Mesenchymal stem cell (in vitro differentiated cells and primary cell): ENCODE measurements around the gene CAMTA1.
A peak's percentile ranks its signal among the peaks of the same experiment; 100 is the strongest.

ENCODE experiments used
- DNase-seq: peaks from one replicate; pipeline ENCODE4 v3.0.0-alpha.2; 2013
- H2AFZ ChIP-seq: one replicate; pipeline ENCODE4 v1.6.1; 2013; ENCODE audit warnings: low read depth, mild to moderate bottlenecking, control low read depth, inconsistent platforms, low read length, moderate library complexity
- H2AK5ac ChIP-seq: 2 replicates; pipeline ENCODE4 v1.6.1; 2013; ENCODE audit warnings: low read length, moderate library complexity, mild to moderate bottlenecking, inconsistent platforms; ENCODE audit not compliant: severe bottlenecking
- H2BK120ac ChIP-seq: one replicate; pipeline ENCODE4 v1.6.1; 2013; ENCODE audit warnings: low read depth, mild to moderate bottlenecking, inconsistent platforms, low read length, moderate library complexity
- H2BK12ac ChIP-seq, 2 experiments: one replicate each; pipeline ENCODE4 v1.6.1; 2013; ENCODE audit warnings: inconsistent platforms in 2 of 2, low read length in 2 of 2, mild to moderate bottlenecking in 2 of 2, moderate library complexity in 2 of 2, control low read depth in 1 of 2
- H2BK15ac ChIP-seq: one replicate; pipeline ENCODE4 v1.6.1; 2013; ENCODE audit warnings: mild to moderate bottlenecking, low read depth, inconsistent platforms; ENCODE audit not compliant: poor library complexity, severe bottlenecking
- H2BK5ac ChIP-seq: 2 replicates; pipeline ENCODE4 v1.6.1; 2013; ENCODE audit warnings: low read depth, mild to moderate bottlenecking, low read length, control low read depth, inconsistent platforms; ENCODE audit not compliant: poor library complexity, severe bottlenecking
- H3K14ac ChIP-seq, 2 experiments: one replicate each; pipeline ENCODE4 v1.6.1; 2013; ENCODE audit warnings: inconsistent platforms in 2 of 2, low read length in 2 of 2, control low read depth in 1 of 2, mild to moderate bottlenecking in 1 of 2, moderate library complexity in 1 of 2
- H3K18ac ChIP-seq, 2 experiments: one replicate each; pipeline ENCODE4 v1.6.1; 2013; ENCODE audit warnings: inconsistent platforms in 2 of 2, low read length in 2 of 2, control low read depth in 1 of 2, low read depth in 1 of 2, mild to moderate bottlenecking in 1 of 2
- H3K23ac ChIP-seq, 2 experiments: one replicate each; pipeline ENCODE4 v1.6.1; 2013; ENCODE audit warnings: inconsistent platforms in 2 of 2, low read length in 2 of 2, mild to moderate bottlenecking in 2 of 2, moderate library complexity in 2 of 2, control low read depth in 1 of 2
- H3K27ac ChIP-seq: 2 replicates; pipeline ENCODE4 v1.5.1; 2013; ENCODE audit warnings: mild to moderate bottlenecking, moderate library complexity, low read length, control low read depth, inconsistent platforms; ENCODE audit not compliant: poor library complexity, severe bottlenecking
- H3K27me3 ChIP-seq, 2 experiments: 2 replicates each; pipeline versions ENCODE4 v1.6.1 to v1.7.0; 2013; ENCODE audit warnings: low read length in 2 of 2, mild to moderate bottlenecking in 2 of 2, moderate library complexity in 2 of 2, control low read depth in 1 of 2, inconsistent platforms in 1 of 2; ENCODE audit not compliant: control insufficient read depth in 1 of 2, insufficient read depth in 1 of 2
- H3K36me3 ChIP-seq, 2 experiments: 2 replicates each; pipeline versions ENCODE4 v1.6.1 to v1.7.0; 2013; ENCODE audit warnings: low read length in 2 of 2, control low read depth in 1 of 2, inconsistent platforms in 1 of 2, low read depth in 1 of 2, mild to moderate bottlenecking in 1 of 2; ENCODE audit not compliant: insufficient read depth in 2 of 2, control insufficient read depth in 1 of 2
- H3K4ac ChIP-seq, 2 experiments: one replicate each; pipeline ENCODE4 v1.6.1; 2013; ENCODE audit warnings: inconsistent platforms in 2 of 2, low read length in 2 of 2, mild to moderate bottlenecking in 2 of 2, moderate library complexity in 2 of 2, control low read depth in 1 of 2, low read depth in 1 of 2
- H3K4me1 ChIP-seq: 2 replicates; pipeline ENCODE4 v1.6.1; 2013; ENCODE audit warnings: low read depth, low read length, control low read depth; ENCODE audit not compliant: control insufficient read depth, insufficient read depth
- H3K4me2 ChIP-seq: 2 replicates; pipeline ENCODE4 v1.6.1; 2013; ENCODE audit warnings: low read length, mild to moderate bottlenecking, inconsistent platforms; ENCODE audit not compliant: poor library complexity, severe bottlenecking
- H3K4me3 ChIP-seq, 2 experiments: 2 replicates each; pipeline versions ENCODE4 v1.5.1 to v1.7.0; 2013; ENCODE audit warnings: low read length in 2 of 2, mild to moderate bottlenecking in 2 of 2, control low read depth in 1 of 2, low read depth in 1 of 2; ENCODE audit not compliant: insufficient read depth in 1 of 2
- H3K79me1 ChIP-seq: replicated peaks from 2 replicates; pipeline ENCODE4 v1.6.1; 2013; ENCODE audit warnings: mild to moderate bottlenecking, control low read depth, low read length, inconsistent platforms; ENCODE audit not compliant: poor library complexity, severe bottlenecking
- H3K9ac ChIP-seq: 2 replicates; pipeline ENCODE4 v1.7.0; 2013; ENCODE audit warnings: mild to moderate bottlenecking, low read length, moderate library complexity
- H3K9me3 ChIP-seq: 2 replicates; pipeline ENCODE4 v1.7.0; 2013; ENCODE audit warnings: mild to moderate bottlenecking, low read length; ENCODE audit not compliant: control insufficient read depth
- H4K8ac ChIP-seq: one replicate; pipeline ENCODE4 v1.6.1; 2013; ENCODE audit warnings: inconsistent platforms, mild to moderate bottlenecking, low read length, moderate library complexity
- H4K91ac ChIP-seq: one replicate; pipeline ENCODE4 v1.6.1; 2013; ENCODE audit warnings: mild to moderate bottlenecking, low read length, inconsistent platforms
- WGBS: methylation state at CpG from one replicate; pipeline ENCODE4 v1.1.7; 2013; ENCODE audit warnings: mixed read lengths; 5-methylcytosine and 5-hydroxymethylcytosine counted together

The CAMTA1 gene

GRCh38 chr1:7104339-7104738 lies 319.1 kb downstream of the CAMTA1 start:
- H3K9ac ChIP-seq = no peak overlapping the region
- no peak overlapping the region for H2AFZ ChIP-seq
- no peak overlapping the region for H3K4ac ChIP-seq
- peaks cover 6 to 37% of the 10 kb centered on the region in 2 experiments for H3K27me3 ChIP-seq
- H3K4me3 ChIP-seq = no peak overlapping the region
- H3K14ac ChIP-seq = no peak overlapping the region
- H3K36me3 ChIP-seq = no peaks in the 10 kb centered on the region
- no peak overlapping the region for H2BK120ac ChIP-seq
- no peak overlapping the region for H3K27ac ChIP-seq
- no peak overlapping the region for H2AK5ac ChIP-seq
- 82% methylated on average over 2 of the region's 2 CpGs for WGBS
- no peaks in the 10 kb centered on the region for H3K79me1 ChIP-seq
- no peak overlapping the region for H2BK15ac ChIP-seq
- H2BK5ac ChIP-seq = no peak overlapping the region
- no peak overlapping the region for H4K91ac ChIP-seq
- H3K23ac ChIP-seq = no peak overlapping the region
- DNase-seq = peak; percentile 0
- no peak overlapping the region for H4K8ac ChIP-seq
- no peaks in the 10 kb centered on the region for H3K9me3 ChIP-seq
- no peak overlapping the region for H2BK12ac ChIP-seq
- H3K4me1 ChIP-seq = no peaks in the 10 kb centered on the region
- no peak overlapping the region for H3K18ac ChIP-seq
- no peak overlapping the region for H3K4me2 ChIP-seq

- Histone ChIP-seq H3K9me3 (no peaks in the 10 kb centered on the region), H3K36me3 (no peaks in the 10 kb centered on the region), H2AFZ (no peak overlapping the region), H3K79me1 (no peaks in the 10 kb centered on the region), H3K27me3 (peaks cover 0 to 37% of the 10 kb centered on the region in 2 experiments), H2BK12ac (no peak overlapping the region), H4K8ac (no peak overlapping the region), H3K4me3 (no peak overlapping the region), H3K4me1 (no peaks in the 10 kb centered on the region), H2BK15ac (no peak overlapping the region), H3K23ac (no peak overlapping the region), H3K27ac (no peak overlapping the region), H3K14ac (no peak overlapping the region), H2BK120ac (no peak overlapping the region), H3K9ac (no peak overlapping the region), H2BK5ac (no peak overlapping the region), H2AK5ac (no peak overlapping the region), H4K91ac (no peak overlapping the region), H3K4ac (no peak overlapping the region), H3K4me2 (no peak overlapping the region), H3K18ac (no peak overlapping the region)
- no peak for DNase-seq
- WGBS = 62% methylated on average over 5 of the region's 7 CpGs
Observed at GRCh38 chr1:7105269-7105668, 320.0 kb downstream of the CAMTA1 start.

GRCh38 chr1:7106442-7107108 lies 321.3 kb downstream of the CAMTA1 start:
- no peak overlapping the region for H2BK15ac ChIP-seq
- no peak overlapping the region for H3K18ac ChIP-seq
- no peak overlapping the region for H3K4ac ChIP-seq
- no peak overlapping the region for H4K91ac ChIP-seq
- H2AK5ac ChIP-seq = no peak overlapping the region
- H3K27me3 ChIP-seq = peaks cover 0 to 44% of the 10 kb centered on the region in 2 experiments
- H3K14ac ChIP-seq = no peak overlapping the region
- H2AFZ ChIP-seq = no peak overlapping the region
- H2BK5ac ChIP-seq = no peak overlapping the region
- no peak overlapping the region for H2BK120ac ChIP-seq
- no peak overlapping the region for H4K8ac ChIP-seq
- 90% methylated on average over 15 of the region's 15 CpGs for WGBS
- H3K36me3 ChIP-seq = no peaks in the 10 kb centered on the region
- H3K23ac ChIP-seq = no peak overlapping the region
- no peak overlapping the region for H3K9ac ChIP-seq
- H2BK12ac ChIP-seq = no peak overlapping the region
- no peak for DNase-seq
- H3K27ac ChIP-seq = no peak overlapping the region
- no peaks in the 10 kb centered on the region for H3K79me1 ChIP-seq
- H3K4me2 ChIP-seq = no peak overlapping the region
- no peaks in the 10 kb centered on the region for H3K4me1 ChIP-seq
- H3K4me3 ChIP-seq = no peak overlapping the region
- H3K9me3 ChIP-seq = no peaks in the 10 kb centered on the region

- Histone ChIP-seq H3K23ac (no peak overlapping the region), H2BK15ac (no peak overlapping the region)
Observed at GRCh38 chr1:7107109-7107830, 322.0 kb downstream of the CAMTA1 start.

More at GRCh38 chr1:7107109-7107830, 322.0 kb downstream of the CAMTA1 start:
- Histone ChIP-seq H2AFZ (no peak overlapping the region), H2AK5ac (no peak overlapping the region), H3K79me1 (no peaks in the 10 kb centered on the region), H3K4me2 (no peak overlapping the region), H3K14ac (no peak overlapping the region), H2BK5ac (no peak overlapping the region), H3K4ac (no peak overlapping the region), H3K9ac (no peak overlapping the region), H3K36me3 (no peaks in the 10 kb centered on the region), H2BK12ac (no peak overlapping the region), H4K91ac (no peak overlapping the region), H4K8ac (no peak overlapping the region), H3K27ac (no peak overlapping the region), H3K4me1 (no peaks in the 10 kb centered on the region), H3K9me3 (no peaks in the 10 kb centered on the region), H3K18ac (no peak overlapping the region), H3K4me3 (no peak overlapping the region), H2BK120ac (no peak overlapping the region), H3K27me3 (peaks cover 0 to 49% of the 10 kb centered on the region in 2 experiments)
- 78% methylated on average over 17 of the region's 17 CpGs for WGBS
- DNase-seq = no peak
